B cell (primary cell): ENCODE measurements around the gene KRTAP10-9. TPM values are rescaled to one million over a fixed set of nuclear protein-coding genes. Genes with fewer than 3 reads are reported as not detected.

Experiments
- ATAC-seq: fragments of 200-7000 bp; cut with Tn5 transposase; one replicate; pipeline ENCODE4 v1.10.0; 2021; ENCODE audit warnings: low read depth, mild to moderate bottlenecking, moderate number of reproducible peaks, moderate library complexity
- CTCF ChIA-PET: fragments of 350-600 bp; sonication (Branson Sonifier 250); formaldehyde crosslinking; loops from one replicate; lab custom pipeline; 2021; ENCODE audit warnings: antibody characterized with exemption, inconsistent platforms; lab: Charles Lee
- POLR2A ChIA-PET: fragments of 350-600 bp; sonication (Branson Sonifier 250); formaldehyde crosslinking; loops from one replicate; lab custom pipeline; 2021; ENCODE audit warnings: antibody characterized with exemption; lab: Charles Lee
- DNase-seq: peaks from one replicate; pipeline ENCODE4 v3.0.0; 2013
- H2AFZ ChIP-seq: 2 replicates; pipeline ENCODE4 v1.6.1; 2012; ENCODE audit warnings: mild to moderate bottlenecking, low read depth, low read length; ENCODE audit not compliant: insufficient read depth, poor library complexity, severe bottlenecking
- H3K27ac ChIP-seq, 2 donors: 1 replicate in 1 of 2; 2 replicates in 1 of 2; pipeline ENCODE4 v1.5.1; 2012 to 2013; ENCODE audit warnings: low read length in 2 of 2, mild to moderate bottlenecking in 2 of 2, moderate library complexity in 1 of 2
- H3K27me3 ChIP-seq, 4 experiments: fragments of 200-600 bp in 1 of 4; sonication (generic) in 1 of 4; replicated peaks in 1 of 4; 1 replicate in 2 of 4; 2 replicates in 2 of 4; pipeline versions ENCODE4 v1.6.1 to v1.7.0; 2013 to 2016; ENCODE audit warnings: low read length in 3 of 4, mild to moderate bottlenecking in 2 of 4, mixed read lengths in 1 of 4, moderate library complexity in 1 of 4; ENCODE audit not compliant: insufficient read depth in 4 of 4, control insufficient read depth in 3 of 4; ENCODE audit errors: control extremely low read depth in 1 of 4
- H3K36me3 ChIP-seq, 2 experiments: replicated peaks in 1 of 2; 1 replicate in 1 of 2; 2 replicates in 1 of 2; pipeline versions ENCODE4 v1.6.1 to v1.7.1; 2013; ENCODE audit warnings: low read length in 1 of 2; ENCODE audit not compliant: insufficient read depth in 2 of 2, control insufficient read depth in 1 of 2; ENCODE audit errors: control extremely low read depth in 1 of 2, extremely low read depth in 1 of 2
- H3K4me1 ChIP-seq, 2 donors: fragments of 200-600 bp in 1 of 2; sonication (generic) in 1 of 2; 1 replicate in 1 of 2; 2 replicates in 1 of 2; pipeline versions ENCODE4 v1.5.1 to v1.6.1; 2013 to 2017; ENCODE audit warnings: low read length in 2 of 2; ENCODE audit not compliant: control insufficient read depth in 2 of 2, insufficient read depth in 2 of 2
- H3K4me2 ChIP-seq: replicated peaks from 2 replicates; pipeline ENCODE3; 2012; ENCODE audit warnings: mild to moderate bottlenecking, low read depth, low read length; ENCODE audit not compliant: poor library complexity, severe bottlenecking
- H3K4me3 ChIP-seq, 5 experiments: fragments of 200-600 bp in 1 of 5; sonication (generic) in 1 of 5; 1 replicate in 3 of 5; 2 replicates in 2 of 5; pipeline versions ENCODE4 v1.5.1 to v1.7.0; 2011 to 2016; ENCODE audit warnings: low read length in 4 of 5, mild to moderate bottlenecking in 4 of 5, low read depth in 2 of 5, control low read depth in 1 of 5, moderate library complexity in 1 of 5; ENCODE audit not compliant: insufficient read depth in 1 of 5; ENCODE audit errors: control extremely low read depth in 1 of 5, extremely low read depth in 1 of 5
- H3K79me2 ChIP-seq: fragments of 200-600 bp; sonication (generic); one replicate; pipeline ENCODE4 v1.6.0; 2016; ENCODE audit warnings: low read length; ENCODE audit not compliant: control insufficient read depth, insufficient read depth
- H3K9ac ChIP-seq: fragments of 200-600 bp; sonication (generic); 2 replicates; pipeline ENCODE4 v1.6.1; 2017; ENCODE audit warnings: mild to moderate bottlenecking, low read length, moderate library complexity
- H3K9me3 ChIP-seq, 3 donors: one replicate each; pipeline versions ENCODE4 v1.6.1 to v1.7.1; 2013; ENCODE audit warnings: low read length in 2 of 3; ENCODE audit not compliant: control insufficient read depth in 2 of 3, insufficient read depth in 1 of 3; ENCODE audit errors: control extremely low read depth in 1 of 3
- H4K20me1 ChIP-seq: 2 replicates; pipeline ENCODE4 v1.6.0; 2012; ENCODE audit warnings: mild to moderate bottlenecking, low read length; ENCODE audit not compliant: insufficient read depth, control insufficient read depth, poor library complexity, severe bottlenecking
- H3K27ac Mint-ChIP-seq: one replicate; pipeline ENCODE4 v1.8.0; 2021; ENCODE audit warnings: mixed read lengths
- H3K27me3 Mint-ChIP-seq: one replicate; pipeline ENCODE4 v1.8.0; 2021; ENCODE audit warnings: mixed read lengths
- H3K4me1 Mint-ChIP-seq: one replicate; pipeline ENCODE4 v1.8.0; 2021; ENCODE audit warnings: mixed read lengths
- H3K4me3 Mint-ChIP-seq: one replicate; pipeline ENCODE4 v1.8.0; 2021; ENCODE audit warnings: mixed read lengths
- H3K9me3 Mint-ChIP-seq: one replicate; pipeline ENCODE4 v1.8.0; 2022; ENCODE audit warnings: mixed read lengths; ENCODE audit not compliant: insufficient read depth
- CTCF ChIP-seq: fragments of 200-600 bp; IDR thresholded peaks from one replicate; pipeline ENCODE4 v1.8.0; 2022; ENCODE audit warnings: antibody characterized with exemption, mild to moderate bottlenecking
- EZH2 ChIP-seq: IDR thresholded peaks from 2 replicates; pipeline ENCODE4 v1.6.1; 2012; ENCODE audit warnings: borderline replicate concordance, low read depth, mild to moderate bottlenecking, moderate library complexity, low read length; ENCODE audit not compliant: insufficient read depth, poor library complexity, severe bottlenecking
- WGBS: methylation state at CpG from one replicate; pipeline ENCODE4 v1.1.5; 2013; ENCODE audit warnings: missing lambda C conversion rate; ENCODE audit not compliant: insufficient coverage; 5-methylcytosine and 5-hydroxymethylcytosine counted together
- intact Hi-C: fragments of 100-400 bp; cut with micrococcal nuclease; formaldehyde crosslinking; loops from one replicate; pipeline ENCODE4 v1.10.0; 2022
- polyA plus RNA-seq: library from polyadenylated mRNA; depleted of rRNA; stranded (reverse); fragments of >200 nt; gene quantifications from 2 replicates; pipeline ENCODE4 v1.2.3, GENCODE V29; 2012
- total RNA-seq, 2 donors: library from RNA; stranded (reverse); fragments of 120-200 nt in 1 of 2; gene quantifications; 1 replicate in 1 of 2; 2 replicates in 1 of 2; pipeline versions ENCODE4 v1.2.3 to v1.2.4, GENCODE V29; 2013 to 2022

KRTAP10-9 gene
- total and polyA plus RNA-seq, 2 donors (not counting 1 experiment from before 2014, with no cell fraction given) = not detected

GRCh38 chr21:44617071-44617501 is 9.8 kb upstream of the KRTAP10-9 start:
- Histone ChIP-seq H3K27me3 (peaks cover 0 to 3% (median 1%) of the 10 kb centered on the region in 4 experiments), H3K9ac (no peak overlapping the region), H4K20me1 (no peaks in the 10 kb centered on the region), H3K36me3 (no peaks in the 10 kb centered on the region), H3K27ac (no peak overlapping the region), H3K4me3 (no peak overlapping the region), H3K79me2 (no peaks in the 10 kb centered on the region), H2AFZ (no peak overlapping the region), H3K4me1 (peaks cover 11 to 13% of the 10 kb centered on the region in 2 donors), H3K9me3 (peaks cover 0 to 29% (median 2%) of the 10 kb centered on the region in 3 donors), H3K4me2 (no peak overlapping the region)
- peaks cover 15% of the 10 kb centered on the region for H3K9me3 Mint-ChIP-seq
- ATAC-seq (no peak), DNase-seq (no peak)
- intact Hi-C loops = no loop called here
- H3K27ac Mint-ChIP-seq = no peak overlapping the region
- H3K4me3 Mint-ChIP-seq = no peak overlapping the region
- 80% methylated on average over 8 of the region's 8 CpGs for WGBS
- peaks cover 14% of the 10 kb centered on the region for H3K4me1 Mint-ChIP-seq
- peaks cover 7% of the 10 kb centered on the region for H3K27me3 Mint-ChIP-seq
- ChIA-PET CTCF (no interaction called here), POLR2A (no interaction called here)
- TF ChIP-seq EZH2 = no peak

- Histone ChIP-seq H3K27me3 (peaks cover 0 to 3% (median 1%) of the 10 kb centered on the region in 4 experiments), H3K79me2 (no peaks in the 10 kb centered on the region), H2AFZ (peak overlapping the region; percentile 75), H4K20me1 (no peaks in the 10 kb centered on the region), H3K4me2 (peak overlapping the region; percentile 41), H3K4me1 (peaks cover 11 to 13% of the 10 kb centered on the region in 2 donors), H3K4me3 (no peak overlapping the region), H3K9me3 (peaks cover 0 to 30% (median 8%) of the 10 kb centered on the region in 3 donors), H3K27ac (peak overlapping the region in 1 of 2 donors; percentile 63), H3K36me3 (no peaks in the 10 kb centered on the region), H3K9ac (peak overlapping the region; percentile 21)
- ATAC-seq = no peak
- H3K9me3 Mint-ChIP-seq = peaks cover 22% of the 10 kb centered on the region
- POLR2A ChIA-PET = no interaction called here
- intact Hi-C loops = no loop called here
- WGBS = no CpG with 5 or more reads among the region's 4 CpGs
- peaks cover 14% of the 10 kb centered on the region for H3K4me1 Mint-ChIP-seq
- CTCF ChIA-PET = no interaction called here
- peak overlapping the region; percentile 74 for H3K27ac Mint-ChIP-seq
- no peak overlapping the region for H3K4me3 Mint-ChIP-seq
- H3K27me3 Mint-ChIP-seq = peaks cover 7% of the 10 kb centered on the region
- no peak for TF ChIP-seq EZH2
- no peak for TF ChIP-seq CTCF
- DNase-seq = no peak
Measured at GRCh38 chr21:44618504-44618903, 8.4 kb upstream of the KRTAP10-9 start.
